ENCODE results near the gene PHACTR2. TPM values are rescaled to one million over a fixed set of nuclear protein-coding genes. Genes with fewer than 3 reads are reported as not detected.

PHACTR2 gene
- total RNA-seq, 1 experiment from 2014 or later = 5.6 TPM

DNA sequence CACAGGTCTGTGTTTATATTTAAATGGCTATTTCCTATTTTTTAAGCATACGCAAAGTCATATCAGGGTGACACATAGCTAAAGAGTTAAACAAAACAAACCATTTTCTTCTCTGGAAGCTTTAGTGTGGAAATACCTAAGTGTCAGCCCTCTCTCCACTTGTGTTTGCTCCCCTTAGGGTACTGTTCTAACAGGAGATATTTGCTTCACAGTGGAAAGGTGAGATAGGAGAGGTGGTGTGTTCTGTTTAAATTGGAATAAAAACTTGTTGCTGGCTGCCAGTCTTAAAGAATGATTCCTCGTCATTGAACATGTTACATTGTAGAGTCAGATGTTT, 18.9 kb downstream of the PHACTR2 start:
- no peak for DNase-seq (ENCODE audit: extremely low read depth, low read depth)

DNA sequence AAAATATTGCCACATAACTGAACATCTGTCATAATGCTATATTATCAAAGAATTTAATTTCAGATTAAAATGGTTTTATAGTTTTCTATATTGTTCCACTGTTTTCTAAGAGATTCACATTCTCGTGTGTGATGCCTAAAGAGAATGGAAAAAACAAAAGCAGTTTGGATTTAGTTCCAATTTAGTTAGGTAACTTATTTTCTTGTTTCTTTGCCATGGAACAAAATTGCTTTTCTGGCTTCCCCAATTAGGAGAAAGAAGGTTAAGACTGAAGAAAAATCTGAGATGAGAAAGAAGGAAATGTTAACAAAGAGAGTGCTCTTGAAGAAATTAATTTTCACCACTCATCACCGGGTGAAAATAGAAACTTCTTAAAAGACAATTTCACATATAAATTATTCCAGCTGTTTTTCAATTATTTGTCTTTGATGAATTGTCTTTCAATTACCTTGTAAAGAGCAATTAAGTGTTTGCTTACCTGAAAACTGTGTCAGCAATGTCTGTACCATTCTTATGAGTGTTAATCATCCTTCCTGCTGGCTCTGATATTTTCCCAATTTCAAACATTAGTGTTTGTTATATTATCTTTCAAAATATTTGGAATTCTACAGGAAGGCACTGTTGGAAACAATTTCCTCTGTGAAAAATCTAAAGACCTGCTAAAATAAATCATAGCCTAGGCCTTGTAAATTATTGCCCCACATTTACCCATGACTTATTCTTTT, 19.5 kb downstream of the PHACTR2 start:
- DNase-seq (ENCODE audit: extremely low read depth, low read depth) = no peak

DNA sequence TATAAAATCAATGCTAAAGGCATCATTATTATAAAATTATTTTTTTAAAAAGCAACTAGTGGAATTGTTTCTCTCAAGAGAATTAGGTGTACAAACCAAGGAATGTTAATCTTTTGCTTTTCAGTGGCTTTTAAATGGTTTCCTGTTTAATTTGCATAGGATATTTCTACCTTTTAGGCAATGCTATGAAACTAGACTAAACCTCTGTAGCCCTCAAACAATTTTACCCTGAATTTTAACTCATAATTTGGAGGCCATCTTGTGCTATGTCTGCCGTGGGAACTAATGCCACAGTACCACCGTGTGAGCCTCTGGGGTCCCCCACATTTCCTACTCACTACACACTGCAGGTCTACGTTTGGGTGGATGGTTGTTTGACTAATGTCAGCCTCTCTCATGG, 20.6 kb downstream of the PHACTR2 start:
- no peak for DNase-seq (ENCODE audit: extremely low read depth, low read depth)

DNA sequence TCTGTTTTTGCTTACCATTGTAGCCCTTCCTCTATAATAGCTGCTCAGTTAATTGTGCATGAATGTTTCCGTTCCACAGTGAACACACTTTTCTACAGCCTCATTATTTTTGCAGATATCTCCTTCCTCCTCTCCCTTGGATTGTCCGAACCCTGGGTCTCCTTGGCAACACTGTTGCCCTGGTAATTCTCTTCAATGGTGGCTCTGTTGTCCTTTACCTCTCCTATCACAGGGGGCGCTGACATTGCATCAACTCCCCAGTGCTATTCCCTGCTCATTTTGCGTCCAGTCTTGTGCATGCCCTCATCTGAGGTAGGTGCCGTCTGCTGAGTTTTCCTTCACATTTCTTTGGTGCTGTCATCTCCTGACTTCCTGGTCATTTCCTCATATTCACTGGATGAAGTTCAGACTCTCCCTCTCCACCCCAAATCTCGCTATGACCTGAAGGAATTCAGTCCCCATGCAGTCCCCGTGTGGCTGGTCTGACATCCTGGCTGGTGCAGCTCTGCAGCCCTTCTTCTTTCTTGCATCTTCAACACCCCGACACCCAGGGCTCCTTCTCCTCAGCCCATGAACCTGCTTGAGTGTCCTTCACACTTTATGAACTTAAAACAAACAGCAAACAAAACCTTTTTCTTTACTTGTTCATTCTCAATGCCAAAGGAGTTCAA, 21.1 kb downstream of the PHACTR2 start:
- no peak for DNase-seq (ENCODE audit: extremely low read depth, low read depth)

DNA sequence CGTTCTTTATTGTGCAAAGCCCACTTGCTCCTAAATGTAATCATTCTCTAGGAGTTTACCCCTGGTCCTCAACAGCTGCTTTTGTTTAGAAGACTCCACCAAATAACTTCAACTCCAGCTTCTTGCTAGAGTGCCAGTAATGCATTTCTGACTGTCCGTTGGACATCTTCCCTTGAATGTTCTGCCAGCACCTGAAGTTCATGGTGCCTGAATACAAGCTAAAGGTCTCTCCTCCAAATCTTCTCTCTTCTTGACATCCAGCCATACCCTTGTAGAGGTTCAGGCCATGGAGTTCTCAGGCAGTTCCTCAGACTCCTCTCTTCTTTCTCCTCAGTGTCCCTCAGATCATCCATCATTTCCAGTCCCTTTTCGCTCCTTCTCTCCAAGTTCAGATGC, 21.7 kb downstream of the PHACTR2 start:
- DNase-seq (ENCODE audit: extremely low read depth, low read depth) = no peak

DNA sequence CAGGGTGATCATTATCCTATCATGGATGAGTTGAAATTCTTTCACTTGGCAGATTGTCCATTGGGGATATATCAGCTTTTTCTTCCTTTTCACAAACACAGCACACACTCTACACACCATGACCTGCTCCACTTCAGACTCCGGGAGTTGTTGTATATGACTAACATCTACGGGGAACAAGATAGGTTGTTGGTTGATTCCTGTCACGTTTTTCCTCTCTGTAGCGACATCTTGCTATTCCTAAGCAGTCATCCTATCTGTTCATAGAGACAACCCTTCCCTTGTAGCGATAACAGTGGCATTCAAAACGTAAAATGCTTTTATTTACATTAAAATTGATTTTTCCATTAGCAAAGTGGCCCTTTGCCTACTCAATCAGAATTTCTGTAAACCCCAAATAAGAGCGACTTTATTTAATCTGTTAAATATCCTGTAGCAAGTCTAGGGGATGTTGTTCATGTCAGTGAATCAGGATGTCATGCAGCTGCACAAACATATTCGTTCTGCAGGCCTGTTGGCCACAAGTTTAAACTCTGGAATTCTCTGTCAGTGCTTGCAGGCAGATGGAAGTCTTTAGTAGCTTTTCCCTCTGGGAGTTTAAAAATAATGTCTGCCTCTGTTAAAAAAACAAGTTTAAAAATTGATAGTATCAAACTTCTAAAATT, 23.1 kb downstream of the PHACTR2 start:
- no peak for DNase-seq (ENCODE audit: extremely low read depth, low read depth)

DNA sequence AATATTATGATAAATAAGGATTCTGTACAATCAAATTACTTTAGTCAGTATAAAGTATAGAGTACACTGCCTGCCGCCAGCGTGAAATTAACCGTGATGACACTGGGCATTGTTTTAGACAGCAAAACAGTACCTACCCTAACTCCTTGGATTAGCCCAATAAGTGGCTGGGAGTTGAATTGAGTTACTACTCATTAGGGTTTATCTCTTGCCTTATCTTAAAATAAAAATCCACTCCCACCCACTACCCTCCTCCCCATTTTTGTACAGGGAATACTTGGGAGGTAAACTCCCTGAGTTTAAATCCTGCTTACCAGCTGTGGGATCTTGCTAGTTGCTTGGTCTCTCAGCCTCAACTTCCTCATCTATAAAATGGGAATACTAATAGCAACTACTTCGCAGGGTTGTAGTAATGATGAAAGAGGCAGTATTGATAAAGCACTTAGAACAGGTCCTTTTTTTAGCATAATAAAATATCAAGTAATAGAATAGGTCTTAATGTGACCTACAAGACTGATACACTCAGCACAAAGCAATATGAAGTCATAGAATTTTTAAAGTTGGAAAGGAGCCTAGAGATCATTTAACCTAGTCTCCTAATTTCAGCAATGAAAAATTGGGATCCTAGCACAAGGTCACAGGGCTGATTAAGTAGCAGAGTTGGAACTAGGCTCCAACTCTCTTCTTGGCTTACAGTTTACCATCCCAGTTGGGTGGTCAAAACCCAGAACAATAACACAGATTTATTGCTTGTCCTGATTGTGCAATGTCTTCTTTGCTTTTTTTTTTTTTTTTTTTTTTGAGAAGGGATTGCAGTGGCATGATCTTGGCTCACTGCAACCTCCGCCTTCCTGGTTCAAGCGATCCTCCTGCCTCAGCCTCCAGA, 23.8 kb downstream of the PHACTR2 start:
- DNase-seq (ENCODE audit: extremely low read depth, low read depth) = no peak

DNA sequence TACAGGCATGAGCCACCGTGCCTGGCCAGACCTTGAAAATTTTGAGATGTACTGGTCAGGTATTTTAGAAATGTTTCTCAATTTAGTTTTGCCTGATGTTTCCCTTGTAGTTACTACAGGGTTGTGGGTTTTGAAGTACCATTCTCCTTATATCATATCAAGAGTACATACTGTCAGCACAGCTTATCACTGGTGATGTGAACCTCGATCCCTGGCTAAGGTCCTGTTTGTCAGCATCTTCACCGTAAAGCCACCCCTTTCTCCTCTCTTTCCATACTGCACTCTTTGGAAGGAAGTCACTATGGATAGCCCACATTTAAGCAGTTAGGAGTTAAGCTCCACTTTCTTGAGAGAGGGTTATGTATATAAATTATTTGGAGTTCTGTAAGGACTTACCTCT, 27.8 kb downstream of the PHACTR2 start:
- no peak for DNase-seq (ENCODE audit: extremely low read depth, low read depth)

DNA sequence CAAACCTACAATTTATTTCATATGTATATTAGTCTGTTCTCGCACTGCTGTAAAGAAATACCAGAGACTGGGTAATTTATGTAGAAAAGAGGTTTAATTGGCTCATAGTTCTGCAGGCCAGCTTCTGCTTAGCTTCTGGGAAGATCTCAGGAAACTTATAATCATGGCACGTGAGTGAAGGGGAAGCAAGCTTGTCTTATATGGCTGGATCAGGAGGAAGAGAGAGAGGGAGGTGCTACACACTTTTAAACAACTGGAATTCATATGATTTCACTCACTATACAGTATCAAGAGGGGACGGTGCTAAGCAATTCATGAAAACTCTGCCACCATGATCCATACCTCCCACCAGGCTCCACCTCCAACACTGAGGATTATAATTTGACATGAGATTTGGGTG, 29.9 kb downstream of the PHACTR2 start:
- no peak for DNase-seq (ENCODE audit: extremely low read depth, low read depth)

DNA sequence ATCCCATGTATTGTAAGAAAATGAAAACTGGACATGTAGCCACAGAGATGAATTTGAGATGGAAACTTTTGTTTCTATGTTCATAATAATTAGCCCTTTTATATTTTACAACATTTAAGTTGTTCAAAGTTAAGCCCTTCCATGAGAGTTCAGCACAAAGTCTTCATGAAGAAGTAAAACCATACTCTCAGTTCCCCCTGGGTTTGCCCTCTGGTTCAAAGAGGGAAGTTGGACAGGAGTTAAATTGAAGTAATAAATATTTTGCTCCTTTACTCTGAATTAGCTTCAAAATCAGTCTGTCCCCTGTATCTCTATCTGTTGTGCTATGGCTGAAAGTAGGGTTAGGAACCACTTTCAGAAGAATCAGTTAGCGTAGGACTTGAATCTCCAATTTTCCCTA, 31.1 kb downstream of the PHACTR2 start:
- no peak for DNase-seq (ENCODE audit: extremely low read depth, low read depth)

DNA sequence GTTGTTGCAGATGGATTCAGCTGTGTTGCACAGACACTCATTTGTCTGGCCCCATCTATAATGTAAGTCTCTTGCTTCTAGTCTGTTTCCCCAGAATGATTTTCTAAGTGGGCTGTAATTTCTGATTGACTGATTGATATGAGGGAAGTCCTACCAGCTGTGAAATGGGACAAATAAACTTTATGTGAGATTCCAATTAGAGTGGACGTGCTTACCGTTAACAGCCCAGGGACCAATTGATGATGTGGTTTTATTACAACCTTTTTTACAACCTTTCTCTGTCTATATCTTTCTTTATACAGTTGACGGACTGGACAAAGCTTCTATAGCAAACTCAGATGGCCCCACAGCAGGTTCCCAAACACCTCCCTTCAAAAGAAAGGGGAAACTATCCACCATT, 33.9 kb downstream of the PHACTR2 start:
- no peak for DNase-seq (ENCODE audit: extremely low read depth, low read depth)

DNA sequence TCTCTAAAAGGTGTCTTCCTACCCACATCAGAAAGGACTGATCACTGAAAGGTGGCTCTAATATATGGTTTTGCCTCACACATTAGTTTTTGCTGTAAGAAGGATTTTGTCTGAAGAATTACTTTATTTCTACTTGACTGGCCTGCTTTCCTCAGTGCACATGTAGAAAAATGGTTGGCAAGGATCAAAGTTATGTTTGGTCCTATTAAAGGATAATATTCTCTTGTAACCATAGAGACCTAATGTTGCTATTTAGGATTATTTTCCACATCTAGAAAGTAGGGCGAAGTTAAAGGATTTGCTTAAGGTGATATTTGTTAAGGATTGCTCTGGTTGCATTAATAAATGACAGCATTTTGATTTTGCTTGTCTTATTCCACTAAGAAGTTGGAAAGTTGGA, 40.7 kb downstream of the PHACTR2 start:
- DNase-seq (ENCODE audit: extremely low read depth, low read depth) = no peak

DNA sequence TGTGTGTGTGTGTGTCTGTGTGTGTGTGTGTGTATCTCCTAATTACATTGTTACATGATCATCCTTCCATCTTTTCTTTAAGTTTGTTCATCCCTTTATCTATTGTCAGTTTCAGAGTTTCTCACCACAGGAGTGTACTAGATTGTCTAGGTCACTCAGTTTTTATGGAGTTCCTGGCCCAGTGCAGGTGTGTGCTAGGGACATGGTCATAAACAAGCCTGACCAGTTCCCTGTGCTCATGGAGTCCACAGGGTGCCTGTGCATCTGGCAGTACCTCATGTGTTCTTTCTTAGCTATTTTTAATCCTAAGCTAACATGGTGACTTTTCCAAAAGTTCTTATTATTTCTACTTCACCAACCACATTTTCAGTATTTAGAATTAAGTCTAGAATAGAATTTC, 43.9 kb downstream of the PHACTR2 start:
- DNase-seq (ENCODE audit: extremely low read depth, low read depth) = no peak

DNA sequence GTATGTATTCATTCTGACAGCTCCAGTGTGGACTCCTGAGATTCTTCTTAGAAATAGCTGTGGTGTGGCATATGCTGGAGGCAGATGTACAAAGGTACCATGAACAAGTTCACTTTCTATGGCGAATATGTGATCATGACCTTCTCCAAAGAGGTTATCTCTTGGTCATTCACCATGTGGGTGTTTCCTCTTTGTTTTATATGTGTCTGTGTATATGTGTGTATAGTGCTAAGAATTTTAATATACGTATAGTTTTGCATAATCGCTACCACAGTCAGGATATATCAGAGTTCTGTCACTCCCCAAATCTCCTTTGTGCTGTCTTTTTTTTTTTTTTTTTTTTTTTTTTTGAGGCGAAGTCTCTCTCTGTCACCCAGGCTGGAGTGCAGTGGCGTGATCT, 47.1 kb downstream of the PHACTR2 start:
- no peak for DNase-seq (ENCODE audit: extremely low read depth, low read depth)

DNA sequence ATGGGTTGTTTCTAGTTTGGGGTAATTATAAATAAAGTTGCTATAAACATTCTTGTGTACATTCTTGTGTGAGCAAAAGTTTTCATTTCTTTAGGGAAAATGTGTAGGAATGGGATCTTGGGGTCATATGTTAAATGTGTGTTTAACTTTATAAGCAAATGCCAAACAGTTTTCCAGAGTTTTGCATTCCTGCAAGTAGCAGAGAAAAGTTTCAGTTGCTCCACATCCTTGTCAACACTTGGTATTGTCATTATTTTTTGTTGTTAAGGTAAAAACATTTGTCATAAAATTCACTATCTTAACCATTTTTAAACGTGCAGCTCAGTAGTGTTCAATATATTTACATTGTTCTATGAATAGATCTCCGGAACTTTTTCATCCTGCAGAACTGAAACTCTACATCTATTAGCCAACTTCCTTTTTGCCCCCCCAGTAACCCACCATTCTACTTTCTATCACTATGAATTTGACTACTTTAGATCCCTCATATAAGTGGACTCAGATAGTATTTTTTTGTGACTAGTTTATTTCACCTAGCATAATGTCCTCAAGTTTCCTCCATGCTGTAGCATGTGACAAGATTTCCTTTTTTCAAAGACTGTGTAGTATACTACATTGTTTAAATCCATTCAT, 48.4 kb downstream of the PHACTR2 start:
- no peak for DNase-seq (ENCODE audit: extremely low read depth, low read depth)

DNA sequence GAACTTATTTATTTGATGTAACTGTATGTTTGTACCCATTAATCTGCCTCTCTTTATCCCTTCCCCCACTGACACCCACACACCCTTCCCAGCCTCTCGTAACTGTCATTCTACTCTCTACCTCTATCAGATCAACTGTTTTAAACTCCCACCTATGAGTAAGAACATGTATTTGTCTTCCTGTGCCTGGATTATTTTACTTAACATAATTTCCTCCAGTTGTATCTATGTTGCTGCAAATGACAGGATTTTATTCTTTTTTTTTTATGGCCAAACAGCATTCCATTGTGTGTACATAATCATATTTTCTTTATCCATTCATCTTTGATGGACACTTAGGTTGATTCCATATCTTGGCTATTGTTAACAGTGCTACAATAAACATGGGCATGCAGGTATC, 49.3 kb downstream of the PHACTR2 start:
- no peak for DNase-seq (ENCODE audit: extremely low read depth, low read depth)

DNA sequence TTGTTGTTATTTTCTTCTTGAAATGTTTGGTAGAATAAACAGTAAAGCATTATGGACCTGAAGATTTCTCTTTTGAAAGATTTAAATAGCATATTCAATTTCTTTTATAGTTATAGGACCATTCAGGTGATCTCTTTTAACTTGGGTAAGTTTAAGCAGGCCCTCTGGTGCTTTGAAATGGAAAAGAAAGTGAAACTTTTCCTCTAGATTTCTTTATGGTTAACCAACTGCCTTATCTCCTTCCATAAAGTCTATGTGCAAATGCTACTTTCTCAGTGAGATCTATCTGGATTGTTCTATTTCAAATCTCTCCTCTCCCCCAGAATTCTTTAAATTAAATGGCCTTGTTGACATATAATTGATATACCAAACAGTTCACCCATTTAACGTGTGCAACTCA, 54.0 kb downstream of the PHACTR2 start:
- DNase-seq (ENCODE audit: extremely low read depth, low read depth) = no peak

DNA sequence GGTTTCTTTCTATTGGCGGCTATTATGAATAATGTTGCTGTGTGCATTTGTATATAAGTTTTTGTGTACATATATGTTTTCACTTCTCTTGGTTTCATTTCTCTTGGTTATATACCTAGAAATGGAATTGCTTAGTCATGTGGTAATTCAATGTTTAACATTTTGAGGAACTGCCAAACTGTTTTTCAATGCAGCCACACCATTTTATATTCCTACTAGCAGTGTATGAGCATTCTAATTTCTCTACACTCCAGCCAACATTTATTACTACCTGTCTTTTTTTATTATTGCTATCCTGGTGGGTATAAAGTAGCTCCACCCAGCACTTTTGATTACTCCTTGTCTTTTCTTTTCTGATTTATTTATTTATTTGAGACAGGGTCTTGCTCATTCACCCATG, 54.8 kb downstream of the PHACTR2 start:
- no peak for DNase-seq (ENCODE audit: extremely low read depth, low read depth)

DNA sequence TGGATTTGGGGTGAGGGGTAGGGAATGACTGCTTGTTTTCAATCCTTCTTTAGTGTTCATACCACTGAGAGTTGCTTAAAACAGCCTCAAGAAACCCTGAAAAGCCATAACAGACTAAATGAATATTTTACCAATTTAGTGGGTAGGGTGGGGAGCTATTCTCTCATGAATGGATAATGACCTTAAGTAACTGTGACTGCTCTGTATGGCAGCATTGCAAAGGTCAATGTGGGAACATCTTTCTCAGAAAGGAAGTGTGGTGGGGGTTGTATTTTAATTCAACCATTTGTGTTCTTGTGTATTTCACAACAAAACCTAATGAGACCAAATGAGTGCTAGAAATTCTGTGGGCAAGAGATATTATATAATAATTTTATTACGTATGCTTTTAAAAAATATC, 55.7 kb downstream of the PHACTR2 start:
- no peak for DNase-seq (ENCODE audit: extremely low read depth, low read depth)

DNA sequence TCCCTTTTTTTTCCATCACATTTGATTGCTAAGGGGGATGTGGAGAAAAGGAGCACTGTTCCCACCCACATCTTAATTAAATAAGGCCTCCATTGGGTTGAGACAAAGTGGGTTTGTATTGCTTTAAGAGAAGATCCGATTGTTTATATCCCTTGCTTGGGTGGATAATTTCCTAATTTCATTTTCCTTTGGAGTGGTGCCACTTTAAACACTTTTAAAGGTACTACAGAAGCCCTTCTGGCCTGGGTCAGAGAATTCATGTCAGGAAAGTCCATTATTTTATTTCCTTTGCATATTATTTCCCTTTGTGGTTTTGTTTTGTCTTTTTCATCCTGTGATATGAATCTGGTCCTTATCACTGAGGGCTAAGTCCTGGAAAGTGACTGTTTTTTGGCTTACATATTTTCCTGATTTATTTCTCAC, 56.9 kb downstream of the PHACTR2 start:
- DNase-seq (ENCODE audit: extremely low read depth, low read depth) = no peak
